ENCODE data around the gene MRPL33.

The MRPL33 gene

GRCh38 chr2:27771548-27772335, at the start of gene MRPL33:
TSS of gene MRPL33 (plus strand) at chr2:27771719. CDS start at chr2:27771778, 59 bp downstream.
- peak; percentile 64 for DNase-seq

- no peak for DNase-seq
These were observed 49.5 kb upstream of the MRPL33 start for GRCh38 chr2:27721884-27722485.

DNA sequence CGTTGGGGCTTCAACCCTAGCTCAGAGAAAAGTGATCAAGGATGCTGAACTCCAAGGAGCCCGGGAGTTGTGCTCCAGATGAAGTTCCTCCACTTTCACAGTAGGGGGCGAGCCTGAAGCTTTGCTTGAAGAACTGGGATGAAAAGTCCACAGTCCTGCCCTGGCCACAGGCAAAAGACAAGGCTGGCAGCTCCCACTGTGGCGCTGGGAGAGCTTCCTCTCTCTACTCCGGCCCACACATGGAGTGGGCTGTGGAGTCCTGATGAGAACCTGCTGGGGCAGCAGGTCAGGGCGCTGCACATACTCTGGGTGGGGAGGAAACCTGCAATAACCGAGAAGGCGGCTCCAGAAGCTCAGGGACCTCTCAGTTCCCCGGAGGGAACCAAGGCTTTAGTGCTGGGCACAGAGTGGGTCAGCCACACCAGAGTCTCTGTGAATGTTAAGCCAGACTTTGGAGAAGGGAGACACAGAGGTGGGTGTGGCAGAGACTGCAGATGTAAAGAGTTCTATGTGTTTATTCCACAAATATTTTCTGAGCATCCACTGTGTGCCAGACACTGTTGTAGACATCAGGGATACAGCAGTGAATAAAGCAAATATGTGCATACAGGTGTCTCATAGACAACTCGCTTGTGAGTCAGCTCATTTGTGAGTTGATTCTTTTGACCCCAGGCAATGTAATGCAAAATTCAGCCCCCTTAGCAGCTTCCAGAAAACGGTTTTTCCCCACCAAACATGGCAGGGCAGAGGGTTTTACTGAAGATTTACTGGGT, 48.0 kb upstream of the MRPL33 start:
- DNase-seq, result peak; percentile 15

DNA sequence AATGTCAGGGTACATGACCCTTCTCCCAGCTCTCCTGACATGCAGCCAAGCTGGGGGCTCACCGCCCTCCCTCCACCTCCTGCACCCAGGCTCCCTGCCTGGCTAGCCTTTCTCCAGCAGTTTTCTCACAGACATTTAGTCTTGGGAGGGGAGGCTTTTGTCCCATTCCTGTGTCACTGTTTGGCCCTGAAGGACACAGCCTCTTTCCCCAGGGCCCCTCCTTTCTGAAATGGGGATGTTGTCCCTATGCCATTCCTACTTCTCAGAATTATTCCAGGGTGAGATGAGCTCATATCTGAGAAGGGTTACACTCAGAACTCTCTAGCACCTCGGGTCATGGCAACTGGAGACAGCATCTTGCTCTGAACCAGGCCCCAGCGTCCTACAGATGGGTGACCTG, 47.3 kb upstream of the MRPL33 start:
- DNase-seq, result no peak

GRCh38 chr2:27724905-27725701, 46.4 kb upstream of the MRPL33 start:
- DNase-seq, result no peak

DNA sequence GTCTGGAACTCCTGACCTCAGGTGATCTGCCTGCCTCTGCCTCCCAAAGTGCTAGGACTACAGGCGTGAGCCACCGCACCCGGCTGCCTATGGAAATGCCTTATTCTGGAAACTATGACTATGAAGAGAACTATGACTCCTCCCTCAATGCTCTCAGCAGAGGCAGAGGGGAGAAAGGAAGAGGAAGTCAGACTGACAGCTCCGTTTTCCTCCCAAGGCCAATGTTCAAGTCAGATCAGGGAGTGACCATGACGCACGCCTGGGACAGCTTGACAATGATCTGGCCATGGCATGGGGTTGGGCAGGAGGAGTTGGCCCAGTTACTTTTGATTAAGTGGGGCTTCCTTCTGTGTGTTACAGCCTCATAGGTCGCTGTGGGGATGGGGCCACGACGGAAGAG, 44.3 kb upstream of the MRPL33 start:
- DNase-seq, result no peak

- no peak for DNase-seq
These were observed 43.2 kb upstream of the MRPL33 start for GRCh38 chr2:27728081-27728858.

DNA sequence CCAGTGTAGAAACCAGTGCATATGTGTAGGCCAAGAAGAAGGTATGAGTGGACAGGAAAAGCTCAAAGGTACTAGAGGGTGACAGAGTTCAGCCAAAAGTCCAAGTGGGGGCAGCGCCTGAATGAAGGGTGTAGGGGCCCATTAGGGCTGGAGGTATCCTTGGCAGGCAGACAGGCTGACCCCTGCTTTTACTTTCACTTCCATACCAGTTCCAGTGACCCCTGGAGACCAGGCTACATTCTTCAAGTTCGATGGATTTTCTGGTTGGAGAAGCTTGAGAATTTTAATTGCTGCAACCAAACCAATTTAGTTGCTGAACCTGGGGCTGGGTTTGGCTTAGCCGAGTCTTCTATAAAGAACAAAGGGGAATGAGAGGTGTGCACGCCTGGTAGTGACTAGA, 42.3 kb upstream of the MRPL33 start:
- DNase-seq, result no peak

GRCh38 chr2:27729614-27730013, 41.9 kb upstream of the MRPL33 start:
- no peak for DNase-seq

DNA sequence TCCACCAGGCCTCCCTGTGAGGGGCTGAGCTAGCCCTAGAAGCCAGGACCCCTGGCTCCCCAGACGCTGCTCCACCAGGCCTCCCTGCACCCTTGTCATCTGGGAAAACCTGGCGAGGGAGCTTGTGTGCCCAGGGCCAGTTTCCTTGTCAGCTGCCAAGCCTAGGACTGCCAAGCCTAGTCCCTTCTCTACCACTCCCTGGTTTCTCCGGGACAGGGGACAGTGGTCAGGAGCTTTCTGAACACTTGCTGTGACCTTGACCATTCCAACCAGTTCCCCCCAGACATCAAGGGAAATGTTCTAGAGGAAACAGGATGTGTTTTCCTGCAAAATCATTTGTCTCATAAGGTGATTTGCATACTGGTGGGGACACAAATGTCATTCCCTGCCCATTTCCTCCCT, 41.3 kb upstream of the MRPL33 start:
- no peak for DNase-seq

- DNase-seq, result no peak
These were observed 40.4 kb upstream of the MRPL33 start for GRCh38 chr2:27730980-27731691.

GRCh38 chr2:27734305-27734704, 37.2 kb upstream of the MRPL33 start:
- no peak for DNase-seq

DNA sequence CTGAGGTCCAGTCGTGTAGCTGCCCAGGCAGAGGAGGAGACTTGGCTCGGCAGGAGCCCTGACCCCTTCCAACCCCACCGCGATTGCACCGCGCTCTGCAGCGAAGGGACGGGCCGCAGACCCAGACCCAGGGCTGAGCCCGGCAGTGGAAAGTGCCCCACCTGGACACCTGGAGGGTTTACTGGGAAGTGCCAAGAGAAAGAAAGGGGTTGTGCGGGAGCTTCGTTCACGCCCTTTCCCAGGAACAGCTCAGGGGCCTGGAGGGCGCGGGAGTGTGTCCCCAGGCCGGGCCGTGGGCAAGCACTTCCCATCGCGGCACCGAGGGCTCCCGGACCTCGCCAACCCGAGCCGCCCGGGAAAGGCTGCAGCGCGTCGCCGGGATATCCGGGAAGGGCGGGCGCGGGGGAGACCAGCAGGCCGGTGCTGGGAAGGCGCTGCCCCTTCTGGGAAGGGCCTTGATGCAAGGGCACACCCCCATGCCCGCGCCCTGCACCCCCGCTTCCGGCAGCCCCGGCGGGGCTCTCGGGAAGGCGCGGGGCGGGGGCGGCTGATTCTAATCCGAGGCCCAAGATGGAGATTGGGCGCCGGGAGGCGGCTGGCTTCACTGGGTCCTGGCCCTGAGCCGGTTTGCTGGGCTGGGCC, 36.1 kb upstream of the MRPL33 start:
- DNase-seq, result no peak

DNA sequence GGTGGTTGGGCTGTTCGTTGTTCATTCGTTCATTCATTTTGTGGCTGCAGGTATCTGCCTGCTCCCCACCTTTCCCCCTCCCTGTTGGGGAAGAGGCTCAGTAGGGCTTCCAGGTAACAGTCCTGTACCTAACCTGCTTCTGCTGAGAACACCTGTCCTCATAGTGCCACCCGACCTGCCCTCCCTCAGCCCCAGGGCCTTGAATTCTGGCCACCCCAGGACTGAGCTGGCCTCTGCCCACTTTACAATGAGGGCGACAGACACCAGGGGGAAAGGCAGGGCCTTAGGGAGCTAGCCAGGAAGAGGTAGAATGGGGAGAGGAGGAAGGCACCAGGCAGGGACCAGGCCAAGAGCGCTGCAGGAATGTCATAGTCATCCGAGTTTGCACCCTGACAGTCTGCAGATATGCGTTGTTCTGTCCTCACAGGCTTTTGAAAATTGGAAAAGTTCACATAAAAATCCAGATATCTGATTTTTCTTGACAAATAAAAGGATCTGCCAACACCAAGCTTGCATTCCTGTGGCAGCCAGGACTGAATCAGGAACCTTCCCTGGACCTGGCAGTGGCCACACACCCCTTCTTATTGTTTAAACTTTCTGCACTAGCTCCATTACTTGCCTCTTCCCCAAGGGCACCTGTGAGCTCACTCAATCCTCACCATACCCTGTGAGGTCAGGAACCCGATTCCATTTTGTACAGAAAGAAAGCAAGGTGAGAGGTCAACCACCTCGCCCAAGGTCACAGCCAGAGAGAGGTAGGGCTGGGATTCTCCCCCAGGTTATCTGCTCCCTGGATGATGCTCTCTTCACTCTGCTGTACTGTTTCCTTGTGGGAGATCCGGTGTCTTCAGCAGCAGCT, 35.3 kb upstream of the MRPL33 start:
- DNase-seq, result no peak

- no peak for DNase-seq
These were observed 34.7 kb upstream of the MRPL33 start for GRCh38 chr2:27736890-27737204.

DNA sequence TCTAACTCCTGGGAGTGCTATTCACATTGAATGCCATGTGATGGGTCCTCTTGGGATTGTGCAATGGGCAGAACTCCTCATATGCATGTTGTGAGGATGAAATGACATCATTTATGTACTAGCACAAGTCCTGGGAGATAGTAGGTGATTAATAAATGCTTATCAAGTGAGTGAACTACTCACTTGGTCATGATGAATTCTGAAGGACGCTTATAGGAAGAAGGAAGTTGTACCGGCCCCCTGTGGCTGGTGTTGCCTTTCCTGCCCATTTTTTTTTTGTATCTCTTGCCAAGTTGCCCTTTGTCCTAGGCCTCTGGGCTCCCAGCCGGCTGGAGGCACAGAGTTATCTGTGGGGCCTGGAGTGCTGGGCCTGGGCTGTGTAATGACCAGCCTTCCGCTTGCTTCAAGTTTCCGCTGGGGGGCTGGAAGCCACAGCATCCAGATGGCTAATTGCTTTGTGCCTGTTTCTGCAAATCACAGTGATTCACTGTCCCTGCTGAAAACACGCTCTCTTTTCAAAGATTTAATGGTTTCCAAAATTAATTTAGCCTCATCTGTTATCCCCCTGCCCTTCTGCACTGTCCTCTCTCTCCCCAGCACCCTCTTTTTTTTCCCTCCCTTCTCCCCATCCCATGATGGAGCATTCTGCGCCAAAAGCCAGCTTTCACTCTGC, 33.7 kb upstream of the MRPL33 start:
- no peak for DNase-seq

DNA sequence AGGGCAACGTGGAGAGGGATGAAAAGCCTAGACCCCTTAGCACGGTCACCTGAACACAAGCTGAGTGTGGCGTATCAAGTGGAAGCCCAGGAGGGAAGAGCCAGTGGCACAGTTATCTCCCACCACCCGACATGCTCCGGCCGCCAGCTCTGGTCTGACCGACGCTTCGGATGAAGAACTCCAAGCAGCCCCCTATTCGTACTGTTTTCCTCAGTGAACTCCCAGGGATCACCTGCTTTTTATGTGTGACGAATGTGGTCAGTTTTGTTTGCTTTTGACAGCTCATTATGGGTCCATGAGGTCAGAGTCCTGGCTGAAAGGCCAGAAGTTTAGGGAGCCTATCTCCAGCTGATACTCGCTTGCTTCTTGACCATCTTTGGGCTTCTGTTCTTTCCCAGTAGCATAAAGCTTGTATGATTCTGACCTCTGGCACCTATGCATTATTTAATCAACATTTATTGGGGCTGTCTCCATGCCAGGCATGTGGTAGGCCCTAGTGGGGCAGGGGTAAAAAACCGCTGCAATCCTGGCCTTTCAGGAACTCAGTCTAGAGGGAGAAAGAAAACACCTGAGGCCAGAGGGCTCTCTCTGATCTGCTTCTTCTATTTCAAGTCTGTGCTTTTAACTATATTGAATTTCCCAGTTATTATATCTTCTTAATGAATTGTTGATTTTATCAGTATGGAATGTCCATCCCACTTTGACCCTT, 33.0 kb upstream of the MRPL33 start:
- no peak for DNase-seq

DNA sequence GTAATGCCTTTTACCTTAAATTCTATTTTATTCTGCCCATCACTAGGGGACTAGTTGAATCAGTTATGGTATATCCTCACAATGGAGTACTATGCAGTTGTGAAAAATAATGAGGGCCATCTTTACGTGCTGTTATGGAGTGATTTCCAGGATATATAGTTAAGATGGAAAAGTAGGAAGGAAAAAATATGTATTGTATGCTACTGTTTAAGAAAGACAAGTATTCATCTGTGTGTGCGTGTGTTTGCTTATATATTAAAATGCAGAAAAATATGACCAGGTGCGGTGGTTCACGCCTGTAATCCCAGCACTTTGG, 32.5 kb upstream of the MRPL33 start:
- no peak for DNase-seq

- DNase-seq, result no peak
These were observed 29.8 kb upstream of the MRPL33 start for GRCh38 chr2:27741673-27742072.

Data from T1000 (cell line).